OCI-LY3 (cell line): Measurements from ENCODE around the gene PSMC6.

Experiments
- H2AFZ ChIP-seq: fragments of 200-600, 300-600 bp; shearing (Covaris generic); 2 replicates; pipeline ENCODE4 v1.6.0; 2014; ENCODE audit warnings: antibody characterized with exemption, low read depth, low read length
- H3K27ac ChIP-seq: fragments of 200-600, 300-600 bp; sonication (generic); 2 replicates; pipeline ENCODE4 v1.5.1; 2014; ENCODE audit warnings: mild to moderate bottlenecking, low read length, moderate library complexity, mixed read lengths
- H3K27me3 ChIP-seq: fragments of 200-600, 300-600 bp; sonication (generic); 2 replicates; pipeline ENCODE4 v1.6.1; 2014; ENCODE audit warnings: low read depth, low read length, mixed read lengths
- H3K36me3 ChIP-seq: fragments of 200-600, 300-600 bp; sonication (generic); replicated peaks from 2 replicates; pipeline ENCODE3; 2014; ENCODE audit warnings: low read depth, low read length, mixed read lengths
- H3K4me1 ChIP-seq: fragments of 300-600, 200-600 bp; sonication (generic); 2 replicates; pipeline ENCODE4 v1.6.1; 2014; ENCODE audit warnings: low read length, mixed read lengths
- H3K4me2 ChIP-seq: fragments of 200-600, 300-600 bp; sonication (generic); 2 replicates; pipeline ENCODE4 v1.6.1; 2014; ENCODE audit warnings: low read length, mixed read lengths
- H3K4me3 ChIP-seq: fragments of 300-600, 200-600 bp; sonication (generic); 2 replicates; pipeline ENCODE4 v1.5.1; 2014; ENCODE audit warnings: antibody characterized with exemption, mild to moderate bottlenecking, low read length, moderate library complexity
- H3K79me2 ChIP-seq: fragments of 300-600, 200-600 bp; shearing (Covaris generic); 2 replicates; pipeline ENCODE4 v1.6.1; 2014; ENCODE audit warnings: mild to moderate bottlenecking, low read length, mixed read lengths
- H3K9ac ChIP-seq: fragments of 300-600, 200-600 bp; shearing (Covaris generic); 2 replicates; pipeline ENCODE4 v1.6.0; 2014; ENCODE audit warnings: mild to moderate bottlenecking, low read length, moderate library complexity
- H3K9me3 ChIP-seq: fragments of 200-600, 300-600 bp; shearing (Covaris generic); 2 replicates; pipeline ENCODE4 v1.6.1; 2014; ENCODE audit warnings: low read length, mixed read lengths; ENCODE audit not compliant: insufficient read depth
- H4K20me1 ChIP-seq: fragments of 200-600, 300-600 bp; sonication (generic); 2 replicates; pipeline ENCODE4 v1.6.1; 2016; ENCODE audit warnings: low read length, mixed read lengths; ENCODE audit not compliant: insufficient read depth
- CTCF ChIP-seq: fragments of 200-600, 300-600 bp; sonication (generic); IDR thresholded peaks from 2 replicates; pipeline ENCODE4 v1.5.1; 2014; ENCODE audit warnings: antibody characterized with exemption, low read length, low read depth
- EZH2phosphoT487 ChIP-seq: fragments of 200-600 bp; shearing (Covaris generic); IDR thresholded peaks from 2 replicates; pipeline ENCODE4 v1.6.1; 2018; ENCODE audit warnings: antibody characterized with exemption, mixed run types, low read depth

PSMC6 gene

GRCh38 chr14:52729585-52729924 is 22.6 kb downstream of the PSMC6 start:
- Histone ChIP-seq H3K9me3 (no peaks in the 10 kb centered on the region), H3K27ac (peak overlapping the region; percentile 8; the same call in 1 of the 2 replicates), H3K4me1 (peaks cover 2% of the 10 kb centered on the region), H3K9ac (peak overlapping the region; percentile 31), H3K4me3 (peak overlapping the region; percentile 74), H4K20me1 (no peaks in the 10 kb centered on the region), H3K27me3 (no peaks in the 10 kb centered on the region), H3K79me2 (peaks cover 20% of the 10 kb centered on the region), H2AFZ (no peak overlapping the region), H3K4me2 (peak overlapping the region; percentile 88), H3K36me3 (peaks cover 34% of the 10 kb centered on the region)
- no peak for TF ChIP-seq CTCF
- no peak for TF ChIP-seq EZH2phosphoT487

- Histone ChIP-seq H2AFZ (peak within 1 kb of the TSS; percentile 75; the same call in 1 of the 2 replicates), H3K9ac (peak within 1 kb of the TSS; percentile 75), H3K9me3 (no peaks in the 10 kb centered on the region), H3K27ac (peak within 1 kb of the TSS; percentile 20), H3K4me2 (peak within 1 kb of the TSS; percentile 88), H3K4me3 (peak within 1 kb of the TSS; percentile 90), H3K27me3 (no peaks in the 10 kb centered on the region), H3K4me1 (peaks cover 2% of the 10 kb centered on the region), H4K20me1 (no peaks in the 10 kb centered on the region), H3K79me2 (peaks cover 18% of the 10 kb centered on the region), H3K36me3 (peaks cover 29% of the 10 kb centered on the region)
- no peak for TF ChIP-seq CTCF
- TF ChIP-seq EZH2phosphoT487, result no peak
Measured at GRCh38 chr14:52729925-52730708, 23.1 kb downstream of the PSMC6 start, which contains the start of gene STYX. Gene STYX (plus strand): TSS chr14:52730166. CDS start chr14:52730475, 309 bp downstream.

- Histone ChIP-seq H3K9ac (peak overlapping the region; percentile 75), H3K79me2 (peaks cover 18% of the 10 kb centered on the region), H3K27ac (peak overlapping the region; percentile 20; the same call in 1 of the 2 replicates), H3K4me3 (peak overlapping the region; percentile 90), H3K36me3 (peaks cover 25% of the 10 kb centered on the region), H2AFZ (peak overlapping the region; percentile 75; the same call in 1 of the 2 replicates), H4K20me1 (no peaks in the 10 kb centered on the region), H3K9me3 (no peaks in the 10 kb centered on the region), H3K4me2 (peak overlapping the region; percentile 81), H3K27me3 (no peaks in the 10 kb centered on the region), H3K4me1 (peaks cover 2% of the 10 kb centered on the region)
- TF ChIP-seq EZH2phosphoT487, result no peak
- TF ChIP-seq CTCF, result no peak
Measured at GRCh38 chr14:52730709-52731111, 23.7 kb downstream of the PSMC6 start.

- no peaks in the 10 kb centered on the region for H3K27me3 ChIP-seq
- no peaks in the 10 kb centered on the region for H3K9me3 ChIP-seq
- no peaks in the 10 kb centered on the region for H4K20me1 ChIP-seq
- TF ChIP-seq EZH2phosphoT487 (no peak), CTCF (no peak)
- H3K79me2 ChIP-seq, result peaks cover 18% of the 10 kb centered on the region
- H3K4me3 ChIP-seq, result no peak overlapping the region
- peaks cover 2% of the 10 kb centered on the region for H3K4me1 ChIP-seq
- H3K27ac ChIP-seq, result no peak overlapping the region
- H2AFZ ChIP-seq, result no peak overlapping the region
- peaks cover 11% of the 10 kb centered on the region for H3K36me3 ChIP-seq
- H3K9ac ChIP-seq, result no peak overlapping the region
- H3K4me2 ChIP-seq, result no peak overlapping the region
Measured at GRCh38 chr14:52733824-52734223, 26.8 kb downstream of the PSMC6 start.
